Measurements from ENCODE around the gene CEBPE. TPM values are rescaled to one million over a fixed set of nuclear protein-coding genes. Genes with fewer than 3 reads are reported as not detected.

CEBPE gene
- polyA plus RNA-seq (ENCODE audit: insufficient read length in 3 of 3) = under 1 TPM; 0.08 to 0.21 (median 0.19) TPM

- DNase-seq (ENCODE audit: low read depth in 3 of 3, low spot score in 2 of 3) = no peak
Measured at GRCh38 chr14:23118506-23119362, at the start of gene CEBPE. TSS of gene CEBPE (minus strand) at chr14:23119255. CDS start at chr14:23119091, 164 bp downstream.

- no peak for DNase-seq (ENCODE audit: low read depth in 3 of 3, low spot score in 2 of 3)
Measured at GRCh38 chr14:23168246-23168645, 49.2 kb upstream of the CEBPE start.

GRCh38 chr14:23167116-23167847 is 48.2 kb upstream of the CEBPE start:
- DNase-seq (ENCODE audit: low read depth in 3 of 3, low spot score in 2 of 3) = no peak

GRCh38 chr14:23164949-23165348 is 45.9 kb upstream of the CEBPE start:
- DNase-seq (ENCODE audit: low read depth in 3 of 3, low spot score in 2 of 3) = no peak

- no peak for DNase-seq (ENCODE audit: low read depth in 3 of 3, low spot score in 2 of 3)
Measured at GRCh38 chr14:23164250-23164649, 45.2 kb upstream of the CEBPE start.

GRCh38 chr14:23163830-23164229 is 44.8 kb upstream of the CEBPE start:
- no peak for DNase-seq (ENCODE audit: low read depth in 3 of 3, low spot score in 2 of 3)

GRCh38 chr14:23162800-23163199 is 43.7 kb upstream of the CEBPE start:
- DNase-seq (ENCODE audit: low read depth in 3 of 3, low spot score in 2 of 3) = no peak

- no peak for DNase-seq (ENCODE audit: low read depth in 3 of 3, low spot score in 2 of 3)
Measured at GRCh38 chr14:23162005-23162404, 43.0 kb upstream of the CEBPE start.

GRCh38 chr14:23160924-23161522 is 42.0 kb upstream of the CEBPE start:
- no peak for DNase-seq (ENCODE audit: low read depth in 3 of 3, low spot score in 2 of 3)

GRCh38 chr14:23159532-23159931 is 40.5 kb upstream of the CEBPE start:
- DNase-seq (ENCODE audit: low read depth in 3 of 3, low spot score in 2 of 3) = no peak

- no peak for DNase-seq (ENCODE audit: low read depth in 3 of 3, low spot score in 2 of 3)
Measured at GRCh38 chr14:23158779-23159178, 39.7 kb upstream of the CEBPE start.

GRCh38 chr14:23154964-23155587 is 36.0 kb upstream of the CEBPE start:
- DNase-seq (ENCODE audit: low read depth in 3 of 3, low spot score in 2 of 3) = no peak

GRCh38 chr14:23153851-23154796 is 35.1 kb upstream of the CEBPE start:
- DNase-seq (ENCODE audit: low read depth in 3 of 3, low spot score in 2 of 3) = no peak

GRCh38 chr14:23151342-23151741 is 32.3 kb upstream of the CEBPE start:
- DNase-seq (ENCODE audit: low read depth in 3 of 3, low spot score in 2 of 3) = no peak

- no peak for DNase-seq (ENCODE audit: low read depth in 3 of 3, low spot score in 2 of 3)
Measured at GRCh38 chr14:23149745-23150144, 30.7 kb upstream of the CEBPE start.

- DNase-seq (ENCODE audit: low read depth in 3 of 3, low spot score in 2 of 3) = no peak
Measured at GRCh38 chr14:23148591-23149249, 29.7 kb upstream of the CEBPE start.

- DNase-seq (ENCODE audit: low read depth in 3 of 3, low spot score in 2 of 3) = no peak
Measured at GRCh38 chr14:23147676-23148075, 28.6 kb upstream of the CEBPE start.

GRCh38 chr14:23146980-23147379 is 27.9 kb upstream of the CEBPE start:
- no peak for DNase-seq (ENCODE audit: low read depth in 3 of 3, low spot score in 2 of 3)

- no peak for DNase-seq (ENCODE audit: low read depth in 3 of 3, low spot score in 2 of 3)
Measured at GRCh38 chr14:23146351-23146910, 27.4 kb upstream of the CEBPE start.

Measured in right renal cortex interstitium (tissue), 3 donors.